Testis (tissue), 3 donors: Measurements from ENCODE around the gene HRG. TPM values are rescaled to one million over a fixed set of nuclear protein-coding genes. Genes with fewer than 3 reads are reported as not detected.

Experiments used
- DNase-seq: peaks from one replicate; pipeline ENCODE4 v3.0.0-alpha.2; 2019
- H3K27ac ChIP-seq, 2 donors: fragments of 200-600 bp; sonication (generic); one replicate each; pipeline ENCODE4 v1.5.1; 2019
- H3K27me3 ChIP-seq: fragments of 200-600 bp; sonication (generic); one replicate; pipeline ENCODE4 v1.5.1; 2019
- H3K36me3 ChIP-seq: fragments of 200-600 bp; sonication (generic); one replicate; pipeline ENCODE4 v1.5.1; 2017; ENCODE audit warnings: low read depth; ENCODE audit errors: missing control alignments
- H3K4me1 ChIP-seq: fragments of 200-600 bp; sonication (generic); one replicate; pipeline ENCODE4 v1.5.1; 2019
- H3K4me3 ChIP-seq, 2 donors: fragments of 200-600 bp; sonication (generic); one replicate each; pipeline ENCODE4 v1.5.1; 2017 to 2019
- H3K9me3 ChIP-seq: fragments of 200-600 bp; sonication (generic); one replicate; pipeline ENCODE4 v1.5.1; 2017
- CTCF ChIP-seq, 3 experiments: fragments of 450-650 bp in 2 of 3; fragments of 200-600 bp in 1 of 3; sonication (generic) in 1 of 3; IDR thresholded peaks; one replicate each; pipeline ENCODE4 v1.5.1; 2016 to 2019; ENCODE audit warnings: antibody characterized with exemption in 3 of 3, mild to moderate bottlenecking in 2 of 3, moderate library complexity in 1 of 3
- POLR2A ChIP-seq: fragments of 450-650 bp; IDR thresholded peaks from one replicate; pipeline ENCODE4 v1.6.1; 2017; ENCODE audit warnings: antibody characterized with exemption, mild to moderate bottlenecking, moderate library complexity
- WGBS, 2 donors: methylation state at CpG; one replicate each; pipeline ENCODE4 v1.1.5; 2018; 5-methylcytosine and 5-hydroxymethylcytosine counted together
- intact Hi-C: fragments of 100-400 bp; cut with DNase I; formaldehyde crosslinking; loops from one replicate; pipeline ENCODE4 v1.15.1; 2023; ENCODE audit warnings: low total_unique reads
- polyA plus RNA-seq: library from polyadenylated mRNA; stranded (reverse); fragments of 350-450 nt; fragmentation: Illumina TruSeq; extraction: RNeasy Lipid Tissue Mini Kit (QIAGEN cat#74804); gene quantifications from one replicate; pipeline ENCODE4 v1.2.3, GENCODE V29; 2014; ENCODE audit warnings: low read depth, low replicate concordance; ENCODE audit not compliant: insufficient read depth
- total RNA-seq, 2 donors: library from RNA; depleted of rRNA; stranded (reverse); fragments of >200 nt; gene quantifications; one replicate each; pipeline ENCODE4 v1.2.3, GENCODE V29; 2016

Gene HRG
- total and polyA plus RNA-seq, 3 donors from 2014 or later: 0.16 TPM; not detected in 2

- H3K27me3 ChIP-seq: no peaks in the 10 kb centered on the region
- H3K27ac ChIP-seq: no peak overlapping the region
- no peaks in the 10 kb centered on the region for H3K9me3 ChIP-seq
- 85 to 88% methylated on average over 4 of the region's 4 CpGs for WGBS, 2 donors
- TF ChIP-seq POLR2A: no peak
- no peaks in the 10 kb centered on the region for H3K36me3 ChIP-seq
- no peaks in the 10 kb centered on the region for H3K4me1 ChIP-seq
- H3K4me3 ChIP-seq: no peak overlapping the region
- intact Hi-C loops: no loop called here
- DNase-seq: no peak
These were observed 41.2 kb upstream of the HRG start for GRCh38 chr3:186624598-186624997.

- intact Hi-C loops: no loop called here
- 58 to 69% methylated on average over 4 of the region's 4 CpGs for WGBS, 2 donors
These were observed 40.2 kb upstream of the HRG start for GRCh38 chr3:186625600-186626042.

GRCh38 chr3:186626254-186626847, 39.5 kb upstream of the HRG start:
- Histone ChIP-seq H3K4me3 (no peak overlapping the region), H3K36me3 (no peaks in the 10 kb centered on the region), H3K27ac (no peak overlapping the region), H3K9me3 (no peaks in the 10 kb centered on the region), H3K27me3 (no peaks in the 10 kb centered on the region), H3K4me1 (no peaks in the 10 kb centered on the region)
- intact Hi-C loops: no loop called here
- no peak for TF ChIP-seq POLR2A
- no peak for TF ChIP-seq CTCF (IDR thresholded peaks at IDR 0.05)
- DNase-seq: no peak
- WGBS, 2 donors: 74 to 75% methylated on average over 7 of the region's 7 CpGs

More at GRCh38 chr3:186625600-186626042, 40.2 kb upstream of the HRG start:
- Histone ChIP-seq H3K4me1 (no peaks in the 10 kb centered on the region), H3K27me3 (no peaks in the 10 kb centered on the region), H3K4me3 (no peak overlapping the region), H3K9me3 (no peaks in the 10 kb centered on the region), H3K27ac (no peak overlapping the region), H3K36me3 (no peaks in the 10 kb centered on the region)
- DNase-seq: no peak
- TF ChIP-seq POLR2A (no peak), CTCF (IDR thresholded peaks at IDR 0.05) (no peak)

GRCh38 chr3:186627852-186628414, 37.9 kb upstream of the HRG start:
- Histone ChIP-seq H3K27me3 (no peaks in the 10 kb centered on the region), H3K4me3 (no peak overlapping the region), H3K36me3 (no peaks in the 10 kb centered on the region), H3K9me3 (no peaks in the 10 kb centered on the region), H3K27ac (no peak overlapping the region), H3K4me1 (no peaks in the 10 kb centered on the region)
- intact Hi-C loops: no loop called here
- TF ChIP-seq POLR2A (no peak), CTCF (IDR thresholded peaks at IDR 0.05) (no peak)
- WGBS, 2 donors: 82 to 86% methylated on average over 7 of the region's 7 CpGs
- no peak for DNase-seq

GRCh38 chr3:186628756-186629155, 37.1 kb upstream of the HRG start:
- no peaks in the 10 kb centered on the region for H3K4me1 ChIP-seq
- WGBS, 2 donors: 80 to 85% methylated on average over 7 of the region's 7 CpGs
- no peak overlapping the region for H3K27ac ChIP-seq
- no peaks in the 10 kb centered on the region for H3K27me3 ChIP-seq
- H3K9me3 ChIP-seq: no peaks in the 10 kb centered on the region
- no peak overlapping the region for H3K4me3 ChIP-seq
- DNase-seq: no peak
- intact Hi-C loops: no loop called here
- H3K36me3 ChIP-seq: no peaks in the 10 kb centered on the region
- TF ChIP-seq POLR2A (no peak), CTCF (IDR thresholded peaks at IDR 0.05) (no peak)
